K562 (cell line): ENCODE data around the gene VMP1. TPM values are rescaled to one million over a fixed set of nuclear protein-coding genes. Genes with fewer than 3 reads are reported as not detected.

Source experiments
- CBX8 ChIP-seq: fragments of 200-600 bp; sonication (generic); IDR thresholded peaks from 2 replicates; pipeline ENCODE4 v1.6.1; 2012; ENCODE audit warnings: borderline replicate concordance, mixed run types, low read depth, mild to moderate bottlenecking, moderate library complexity, mixed read lengths, low read length, control low read depth, inconsistent platforms; ENCODE audit not compliant: poor library complexity, severe bottlenecking; ENCODE audit errors: extremely low read depth
- KHSRP ChIP-seq: fragments of 450-650 bp; IDR thresholded peaks from 2 replicates; pipeline ENCODE4 v1.6.1; 2017
- NRF1 ChIP-seq, 2 experiments: fragments of 450-650 bp; IDR thresholded peaks in 1 of 2; conservative IDR thresholded peaks in 1 of 2; 2 replicates each; pipeline ENCODE4 v1.6.1; 2014; ENCODE audit warnings: mild to moderate bottlenecking in 2 of 2
- SIRT6 ChIP-seq: IDR thresholded peaks from one replicate; pipeline ENCODE4 v1.6.1; 2012; ENCODE audit warnings: low read depth, mild to moderate bottlenecking, control low read depth, inconsistent platforms, low read length, moderate library complexity
- SOX6 ChIP-seq: fragments of 450-650 bp; IDR thresholded peaks from 2 replicates; pipeline ENCODE4 v1.6.1; 2014; ENCODE audit warnings: mild to moderate bottlenecking
- SREBF2 ChIP-seq: sonication (generic); formaldehyde crosslinking; IDR thresholded peaks from 2 replicates; pipeline ENCODE4 v1.4.0; 2020; ENCODE audit warnings: mild to moderate bottlenecking, missing genetic modification reagents
- XRCC3 ChIP-seq: fragments of 450-650 bp; IDR thresholded peaks from 2 replicates; pipeline ENCODE4 v1.6.1; 2017; ENCODE audit warnings: mild to moderate bottlenecking, moderate library complexity
- ZNF511 ChIP-seq: sonication (generic); formaldehyde crosslinking; IDR thresholded peaks from 2 replicates; pipeline ENCODE4 v1.8.0; 2022; ENCODE audit warnings: mild to moderate bottlenecking, missing genetic modification reagents
- polyA plus RNA-seq, 8 experiments: library from polyadenylated mRNA; depleted of rRNA in 4 of 8; stranded (reverse) in 5 of 8; unstranded in 3 of 8; fragments of >200 nt; fragmentation: Nextera tagmentation in 2 of 8; fragmentation: Illumina TruSeq in 1 of 8; extraction: Ambion mirVana in 2 of 8; extraction: Trizol in 1 of 8; gene quantifications; 2 replicates each; pipeline versions ENCODE4 v1.2.1 to v1.2.3, GENCODE V29; 2011 to 2014; ENCODE audit warnings: inconsistent platforms in 1 of 8, missing spikeins in 1 of 8
- total RNA-seq, 7 experiments: library from RNA; depleted of rRNA in 6 of 7; stranded (reverse); fragments of >200 nt in 6 of 7; fragmentation: Illumina TruSeq in 2 of 7; extraction: Trizol in 2 of 7; gene quantifications; 2 replicates each; pipeline versions ENCODE4 v1.2.1 to v1.2.3, GENCODE V29; 2011 to 2021; ENCODE audit warnings: low replicate concordance in 1 of 7
- TF ChIP-seq, protein P1 (sequence below), 2 experiments: fragments of 450-650 bp in 1 of 2; sonication (generic) in 1 of 2; formaldehyde crosslinking in 1 of 2; IDR thresholded peaks in 1 of 2; conservative IDR thresholded peaks in 1 of 2; 2 replicates each; pipeline versions ENCODE4 v1.6.1 to v1.8.1; 2016 to 2023; ENCODE audit warnings: mild to moderate bottlenecking in 2 of 2, moderate library complexity in 2 of 2, inconsistent platforms in 1 of 2, missing genetic modification reagents in 1 of 2
- TF ChIP-seq, protein P2 (sequence below): sonication (generic); formaldehyde crosslinking; IDR thresholded peaks from 2 replicates; pipeline ENCODE4 v1.9.0; 2022; ENCODE audit warnings: mild to moderate bottlenecking, missing genetic modification reagents
- TF ChIP-seq, protein P3 (sequence below): fragments of 200-600 bp; sonication (generic); IDR thresholded peaks from one replicate; pipeline ENCODE4 v1.6.1; 2012; ENCODE audit warnings: mild to moderate bottlenecking, low read depth, low read length, inconsistent platforms
- TF ChIP-seq, protein P4 (sequence below): fragments of 450-650 bp; formaldehyde crosslinking; IDR thresholded peaks from 2 replicates; pipeline ENCODE4 v1.4.0; 2020; ENCODE audit warnings: mild to moderate bottlenecking

Gene VMP1
- total and polyA plus RNA-seq, 9 of the 15 experiments (the other 6 are each of a cell fraction or from before 2014, with no cell fraction given) = 123 to 304 (median 151) TPM

GRCh38 chr17:59786536-59787319 lies 79.3 kb downstream of the VMP1 start (continued):
- TF ChIP-seq, protein P1, sequence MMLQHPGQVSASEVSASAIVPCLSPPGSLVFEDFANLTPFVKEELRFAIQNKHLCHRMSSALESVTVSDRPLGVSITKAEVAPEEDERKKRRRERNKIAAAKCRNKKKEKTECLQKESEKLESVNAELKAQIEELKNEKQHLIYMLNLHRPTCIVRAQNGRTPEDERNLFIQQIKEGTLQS (IDR thresholded peaks at IDR 0.05) = peak; percentile 95
- TF ChIP-seq, protein P1 (CRISPR knock-in tag; conservative IDR thresholded peaks at IDR 0.05) = no peak; the same call in 1 of the 2 replicates
- TF ChIP-seq, protein P2, sequence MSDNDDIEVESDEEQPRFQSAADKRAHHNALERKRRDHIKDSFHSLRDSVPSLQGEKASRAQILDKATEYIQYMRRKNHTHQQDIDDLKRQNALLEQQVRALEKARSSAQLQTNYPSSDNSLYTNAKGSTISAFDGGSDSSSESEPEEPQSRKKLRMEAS (CRISPR knock-in tag) = no peak; the same call in 1 of the 2 replicates
- TF ChIP-seq KHSRP (no peak), NRF1 (conservative IDR thresholded peaks at IDR 0.05 in 1 of 2, IDR thresholded peaks at IDR 0.05 in 1 of 2) (peak; percentile 48 to 62), ZNF511 (CRISPR knock-in tag) (no peak), SIRT6 (no peak), XRCC3 (no peak), SREBF2 (CRISPR knock-in tag) (no peak), CBX8 (no peak), SOX6 (peak; percentile 82)
- TF ChIP-seq, protein P3, sequence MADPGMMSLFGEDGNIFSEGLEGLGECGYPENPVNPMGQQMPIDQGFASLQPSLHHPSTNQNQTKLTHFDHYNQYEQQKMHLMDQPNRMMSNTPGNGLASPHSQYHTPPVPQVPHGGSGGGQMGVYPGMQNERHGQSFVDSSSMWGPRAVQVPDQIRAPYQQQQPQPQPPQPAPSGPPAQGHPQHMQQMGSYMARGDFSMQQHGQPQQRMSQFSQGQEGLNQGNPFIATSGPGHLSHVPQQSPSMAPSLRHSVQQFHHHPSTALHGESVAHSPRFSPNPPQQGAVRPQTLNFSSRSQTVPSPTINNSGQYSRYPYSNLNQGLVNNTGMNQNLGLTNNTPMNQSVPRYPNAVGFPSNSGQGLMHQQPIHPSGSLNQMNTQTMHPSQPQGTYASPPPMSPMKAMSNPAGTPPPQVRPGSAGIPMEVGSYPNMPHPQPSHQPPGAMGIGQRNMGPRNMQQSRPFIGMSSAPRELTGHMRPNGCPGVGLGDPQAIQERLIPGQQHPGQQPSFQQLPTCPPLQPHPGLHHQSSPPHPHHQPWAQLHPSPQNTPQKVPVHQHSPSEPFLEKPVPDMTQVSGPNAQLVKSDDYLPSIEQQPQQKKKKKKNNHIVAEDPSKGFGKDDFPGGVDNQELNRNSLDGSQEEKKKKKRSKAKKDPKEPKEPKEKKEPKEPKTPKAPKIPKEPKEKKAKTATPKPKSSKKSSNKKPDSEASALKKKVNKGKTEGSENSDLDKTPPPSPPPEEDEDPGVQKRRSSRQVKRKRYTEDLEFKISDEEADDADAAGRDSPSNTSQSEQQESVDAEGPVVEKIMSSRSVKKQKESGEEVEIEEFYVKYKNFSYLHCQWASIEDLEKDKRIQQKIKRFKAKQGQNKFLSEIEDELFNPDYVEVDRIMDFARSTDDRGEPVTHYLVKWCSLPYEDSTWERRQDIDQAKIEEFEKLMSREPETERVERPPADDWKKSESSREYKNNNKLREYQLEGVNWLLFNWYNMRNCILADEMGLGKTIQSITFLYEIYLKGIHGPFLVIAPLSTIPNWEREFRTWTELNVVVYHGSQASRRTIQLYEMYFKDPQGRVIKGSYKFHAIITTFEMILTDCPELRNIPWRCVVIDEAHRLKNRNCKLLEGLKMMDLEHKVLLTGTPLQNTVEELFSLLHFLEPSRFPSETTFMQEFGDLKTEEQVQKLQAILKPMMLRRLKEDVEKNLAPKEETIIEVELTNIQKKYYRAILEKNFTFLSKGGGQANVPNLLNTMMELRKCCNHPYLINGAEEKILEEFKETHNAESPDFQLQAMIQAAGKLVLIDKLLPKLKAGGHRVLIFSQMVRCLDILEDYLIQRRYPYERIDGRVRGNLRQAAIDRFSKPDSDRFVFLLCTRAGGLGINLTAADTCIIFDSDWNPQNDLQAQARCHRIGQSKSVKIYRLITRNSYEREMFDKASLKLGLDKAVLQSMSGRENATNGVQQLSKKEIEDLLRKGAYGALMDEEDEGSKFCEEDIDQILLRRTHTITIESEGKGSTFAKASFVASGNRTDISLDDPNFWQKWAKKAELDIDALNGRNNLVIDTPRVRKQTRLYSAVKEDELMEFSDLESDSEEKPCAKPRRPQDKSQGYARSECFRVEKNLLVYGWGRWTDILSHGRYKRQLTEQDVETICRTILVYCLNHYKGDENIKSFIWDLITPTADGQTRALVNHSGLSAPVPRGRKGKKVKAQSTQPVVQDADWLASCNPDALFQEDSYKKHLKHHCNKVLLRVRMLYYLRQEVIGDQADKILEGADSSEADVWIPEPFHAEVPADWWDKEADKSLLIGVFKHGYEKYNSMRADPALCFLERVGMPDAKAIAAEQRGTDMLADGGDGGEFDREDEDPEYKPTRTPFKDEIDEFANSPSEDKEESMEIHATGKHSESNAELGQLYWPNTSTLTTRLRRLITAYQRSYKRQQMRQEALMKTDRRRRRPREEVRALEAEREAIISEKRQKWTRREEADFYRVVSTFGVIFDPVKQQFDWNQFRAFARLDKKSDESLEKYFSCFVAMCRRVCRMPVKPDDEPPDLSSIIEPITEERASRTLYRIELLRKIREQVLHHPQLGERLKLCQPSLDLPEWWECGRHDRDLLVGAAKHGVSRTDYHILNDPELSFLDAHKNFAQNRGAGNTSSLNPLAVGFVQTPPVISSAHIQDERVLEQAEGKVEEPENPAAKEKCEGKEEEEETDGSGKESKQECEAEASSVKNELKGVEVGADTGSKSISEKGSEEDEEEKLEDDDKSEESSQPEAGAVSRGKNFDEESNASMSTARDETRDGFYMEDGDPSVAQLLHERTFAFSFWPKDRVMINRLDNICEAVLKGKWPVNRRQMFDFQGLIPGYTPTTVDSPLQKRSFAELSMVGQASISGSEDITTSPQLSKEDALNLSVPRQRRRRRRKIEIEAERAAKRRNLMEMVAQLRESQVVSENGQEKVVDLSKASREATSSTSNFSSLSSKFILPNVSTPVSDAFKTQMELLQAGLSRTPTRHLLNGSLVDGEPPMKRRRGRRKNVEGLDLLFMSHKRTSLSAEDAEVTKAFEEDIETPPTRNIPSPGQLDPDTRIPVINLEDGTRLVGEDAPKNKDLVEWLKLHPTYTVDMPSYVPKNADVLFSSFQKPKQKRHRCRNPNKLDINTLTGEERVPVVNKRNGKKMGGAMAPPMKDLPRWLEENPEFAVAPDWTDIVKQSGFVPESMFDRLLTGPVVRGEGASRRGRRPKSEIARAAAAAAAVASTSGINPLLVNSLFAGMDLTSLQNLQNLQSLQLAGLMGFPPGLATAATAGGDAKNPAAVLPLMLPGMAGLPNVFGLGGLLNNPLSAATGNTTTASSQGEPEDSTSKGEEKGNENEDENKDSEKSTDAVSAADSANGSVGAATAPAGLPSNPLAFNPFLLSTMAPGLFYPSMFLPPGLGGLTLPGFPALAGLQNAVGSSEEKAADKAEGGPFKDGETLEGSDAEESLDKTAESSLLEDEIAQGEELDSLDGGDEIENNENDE = no peak
- TF ChIP-seq, protein P4, sequence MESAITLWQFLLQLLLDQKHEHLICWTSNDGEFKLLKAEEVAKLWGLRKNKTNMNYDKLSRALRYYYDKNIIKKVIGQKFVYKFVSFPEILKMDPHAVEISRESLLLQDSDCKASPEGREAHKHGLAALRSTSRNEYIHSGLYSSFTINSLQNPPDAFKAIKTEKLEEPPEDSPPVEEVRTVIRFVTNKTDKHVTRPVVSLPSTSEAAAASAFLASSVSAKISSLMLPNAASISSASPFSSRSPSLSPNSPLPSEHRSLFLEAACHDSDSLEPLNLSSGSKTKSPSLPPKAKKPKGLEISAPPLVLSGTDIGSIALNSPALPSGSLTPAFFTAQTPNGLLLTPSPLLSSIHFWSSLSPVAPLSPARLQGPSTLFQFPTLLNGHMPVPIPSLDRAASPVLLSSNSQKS (CRISPR knock-in tag) = no peak
